ENCODE results near the gene PRR14. TPM values are rescaled to one million over a fixed set of nuclear protein-coding genes. Genes with fewer than 3 reads are reported as not detected.

PRR14 gene
- total and polyA plus RNA-seq, 2 experiments from 2014 or later: 5.6 to 18.0 TPM

- H3K79me2 ChIP-seq (ENCODE audit: insufficient read depth): peaks cover 19% of the 10 kb centered on the region
- no peaks in the 10 kb centered on the region for H3K27me3 ChIP-seq (replicated peaks; ENCODE audit: insufficient read depth)
- no peaks in the 10 kb centered on the region for H3K36me3 ChIP-seq (ENCODE audit: low read depth)
- in situ Hi-C loops (cut with MboI): loop anchor here (25.0 kb wide), 1 partner anchor 473 kb away; no protein-coding TSS in a partner anchor
- peak within 1 kb of the TSS; percentile 92 for H2AFZ ChIP-seq
- no peaks in the 10 kb centered on the region for H3K9me2 ChIP-seq (ENCODE audit: insufficient read depth)
- H4K20me1 ChIP-seq (ENCODE audit: insufficient read depth): no peaks in the 10 kb centered on the region
- no peaks in the 10 kb centered on the region for H3K9me3 ChIP-seq (ENCODE audit: low read depth)
- TF ChIP-seq EZH2 (IDR thresholded peaks at IDR 0.05; ENCODE audit: insufficient read depth, poor library complexity, severe bottlenecking) (no peak), EZH2phosphoT487 (IDR thresholded peaks at IDR 0.05; ENCODE audit: insufficient read depth, low read depth) (no peak)
- H3F3A ChIP-seq (ENCODE audit: insufficient read depth): no peaks in the 10 kb centered on the region
- H3K4me3 ChIP-seq: peak within 1 kb of the TSS; percentile 83
- DNase-seq: peak; percentile 97
- H3K4me1 ChIP-seq (ENCODE audit: insufficient read depth): no peaks in the 10 kb centered on the region
- 1 to 2% methylated on average over 54 to 63 of the region's 63 CpGs for WGBS, 2 experiments (ENCODE audit: low coverage in 1 of 2, low lambda C conversion rate in 2 of 2, missing lambda C conversion rate in 2 of 2)
- peak within 1 kb of the TSS; percentile 77 for H3K27ac ChIP-seq
- H3K4me2 ChIP-seq (ENCODE audit: unreplicated experiment): peak within 1 kb of the TSS; percentile 80
- H3K9ac ChIP-seq: peak within 1 kb of the TSS; percentile 95
Measured at GRCh38 chr16:30609926-30610839, 40.6 kb upstream of the PRR14 start, which contains the start of gene ZNF689. TSS of gene ZNF689 (minus strand) at chr16:30610389. CDS start at chr16:30610041, 348 bp downstream.

DNA sequence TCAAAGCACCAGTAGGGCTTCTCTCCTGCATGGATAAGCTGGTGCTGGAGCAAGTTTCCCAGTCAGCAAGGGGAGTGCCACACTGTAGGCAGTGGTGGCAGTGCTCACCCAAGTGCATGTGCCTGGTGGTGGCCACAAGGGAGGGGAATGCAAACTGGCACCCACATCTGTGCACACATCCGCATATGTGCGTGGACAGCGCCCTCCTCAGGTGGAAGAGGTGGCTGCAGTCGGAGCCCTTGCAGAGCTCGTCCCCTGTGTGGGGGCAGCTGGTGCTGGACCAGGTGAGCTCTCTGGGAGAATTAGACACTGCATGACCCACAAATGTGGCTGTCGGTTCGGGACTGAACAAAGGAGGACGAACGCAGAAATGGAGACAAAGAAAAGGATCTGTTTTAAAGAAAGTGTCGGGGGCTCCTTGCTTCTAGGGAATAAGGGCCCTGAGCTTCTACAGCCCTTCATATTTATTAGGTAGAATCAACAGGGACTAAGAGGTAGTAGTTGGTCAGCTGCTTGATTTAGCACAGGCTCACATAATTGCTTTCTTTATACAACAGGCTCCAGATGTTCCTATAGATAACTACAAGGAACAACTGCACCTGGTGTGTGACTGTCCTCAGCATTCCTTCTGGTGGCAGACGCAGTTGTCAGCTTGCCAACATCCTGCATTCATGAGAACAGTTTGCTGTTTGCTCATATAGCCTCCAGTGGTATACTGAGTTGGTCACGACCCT lies 35.2 kb upstream of the PRR14 start:
- no peak overlapping the region for H3K4me2 ChIP-seq (ENCODE audit: unreplicated experiment)
- H2AFZ ChIP-seq: no peak overlapping the region
- H3K9ac ChIP-seq: no peak overlapping the region
- no peaks in the 10 kb centered on the region for H3K36me3 ChIP-seq (ENCODE audit: low read depth)
- WGBS, 2 experiments (ENCODE audit: low coverage in 1 of 2, low lambda C conversion rate in 2 of 2, missing lambda C conversion rate in 2 of 2): 27 to 39% methylated on average over 12 of the region's 12 CpGs
- no peaks in the 10 kb centered on the region for H3K9me3 ChIP-seq (ENCODE audit: low read depth)
- H3K4me3 ChIP-seq: no peak overlapping the region
- H3K79me2 ChIP-seq (ENCODE audit: insufficient read depth): no peaks in the 10 kb centered on the region
- H3K27ac ChIP-seq: no peak overlapping the region
- no peaks in the 10 kb centered on the region for H3K4me1 ChIP-seq (ENCODE audit: insufficient read depth)
- peak; percentile 63 for DNase-seq
- H3F3A ChIP-seq (ENCODE audit: insufficient read depth): peaks cover 11% of the 10 kb centered on the region; the same call in 1 of the 2 replicates
- H3K9me2 ChIP-seq (ENCODE audit: insufficient read depth): no peaks in the 10 kb centered on the region
- in situ Hi-C loops (cut with MboI): loop anchor here (25.0 kb wide), 1 partner anchor 478 kb away; no protein-coding TSS in a partner anchor
- H4K20me1 ChIP-seq (ENCODE audit: insufficient read depth): no peaks in the 10 kb centered on the region
- H3K27me3 ChIP-seq (replicated peaks; ENCODE audit: insufficient read depth): no peaks in the 10 kb centered on the region
- TF ChIP-seq EZH2 (IDR thresholded peaks at IDR 0.05; ENCODE audit: insufficient read depth, poor library complexity, severe bottlenecking): no peak
- TF ChIP-seq EZH2phosphoT487 (IDR thresholded peaks at IDR 0.05; ENCODE audit: insufficient read depth, low read depth): no peak

DNA sequence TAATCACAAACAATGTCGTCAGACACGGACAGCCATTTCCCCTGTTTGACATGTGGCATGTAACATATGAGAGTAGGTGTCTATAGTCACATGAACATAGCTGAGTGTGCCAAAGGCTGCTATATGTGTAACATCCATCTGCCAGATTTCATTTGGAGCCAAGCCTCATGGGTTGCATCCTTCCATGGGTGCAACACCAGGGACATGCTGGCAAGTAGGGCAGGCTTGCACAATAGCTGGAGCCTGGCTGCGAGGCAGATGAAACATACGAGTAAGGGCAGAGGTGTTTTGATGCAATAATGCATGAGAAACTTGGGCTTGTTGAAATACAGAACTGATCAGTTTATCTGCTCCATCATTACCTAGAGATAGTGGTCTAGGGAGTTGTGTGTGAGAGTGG lies 31.6 kb upstream of the PRR14 start:
- TF ChIP-seq EZH2 (IDR thresholded peaks at IDR 0.05; ENCODE audit: insufficient read depth, poor library complexity, severe bottlenecking) (no peak), EZH2phosphoT487 (IDR thresholded peaks at IDR 0.05; ENCODE audit: insufficient read depth, low read depth) (no peak)
- peak; percentile 58 for DNase-seq
- H3K4me1 ChIP-seq (ENCODE audit: insufficient read depth): no peaks in the 10 kb centered on the region

DNA sequence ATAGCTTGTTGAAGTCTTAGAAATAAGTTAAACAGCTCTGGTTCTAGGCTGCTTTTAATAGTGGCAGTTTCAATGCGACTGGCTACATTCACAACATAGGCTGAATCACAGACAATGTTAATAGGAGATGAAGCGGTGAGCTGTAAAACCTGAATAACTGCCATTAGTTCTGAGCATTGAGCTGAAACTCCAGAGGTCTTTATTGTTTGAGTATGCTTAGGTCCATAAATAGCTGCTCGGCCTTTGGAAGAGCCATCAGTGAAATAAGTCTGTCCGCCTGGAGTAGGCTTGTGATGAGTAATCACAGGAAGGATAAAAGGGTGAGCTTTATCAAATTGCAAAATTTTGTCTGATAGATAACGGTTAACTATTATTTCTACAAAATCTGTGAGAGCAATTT lies 31.1 kb upstream of the PRR14 start:
- H2AFZ ChIP-seq: no peak overlapping the region
- no peak overlapping the region for H3K4me3 ChIP-seq
- 61 to 72% methylated on average over 5 of the region's 5 CpGs for WGBS, 2 experiments (ENCODE audit: low coverage in 1 of 2, low lambda C conversion rate in 2 of 2, missing lambda C conversion rate in 2 of 2)
- H3K4me2 ChIP-seq (ENCODE audit: unreplicated experiment): no peak overlapping the region
- no peaks in the 10 kb centered on the region for H3K9me3 ChIP-seq (ENCODE audit: low read depth)
- no peaks in the 10 kb centered on the region for H3K79me2 ChIP-seq (ENCODE audit: insufficient read depth)
- TF ChIP-seq EZH2 (IDR thresholded peaks at IDR 0.05; ENCODE audit: insufficient read depth, poor library complexity, severe bottlenecking): no peak
- TF ChIP-seq EZH2phosphoT487 (IDR thresholded peaks at IDR 0.05; ENCODE audit: insufficient read depth, low read depth): no peak
- no peaks in the 10 kb centered on the region for H3K4me1 ChIP-seq (ENCODE audit: insufficient read depth)
- H3F3A ChIP-seq (ENCODE audit: insufficient read depth): peaks cover 15% of the 10 kb centered on the region; the same call in 1 of the 2 replicates
- H3K9me2 ChIP-seq (ENCODE audit: insufficient read depth): no peaks in the 10 kb centered on the region
- in situ Hi-C loops (cut with MboI): loop anchor here (10.0 to 25.0 kb wide), 2 partner anchors 175 to 482 kb away; partner anchors contain the start of gene SEPHS2
- no peaks in the 10 kb centered on the region for H4K20me1 ChIP-seq (ENCODE audit: insufficient read depth)
- no peak overlapping the region for H3K27ac ChIP-seq
- peak; percentile 15 for DNase-seq
- no peak overlapping the region for H3K9ac ChIP-seq
- H3K36me3 ChIP-seq (ENCODE audit: low read depth): no peaks in the 10 kb centered on the region
- H3K27me3 ChIP-seq (replicated peaks; ENCODE audit: insufficient read depth): no peaks in the 10 kb centered on the region

More for the DNA sequence above, 31.6 kb upstream of the PRR14 start:
- no peak overlapping the region for H3K4me2 ChIP-seq (ENCODE audit: unreplicated experiment)
- no peaks in the 10 kb centered on the region for H3K9me2 ChIP-seq (ENCODE audit: insufficient read depth)
- peaks cover 15% of the 10 kb centered on the region; the same call in 1 of the 2 replicates for H3F3A ChIP-seq (ENCODE audit: insufficient read depth)
- in situ Hi-C loops (cut with MboI): loop anchor here (25.0 kb wide), 1 partner anchor 482 kb away; no protein-coding TSS in a partner anchor
- no peak overlapping the region for H2AFZ ChIP-seq
- H3K27me3 ChIP-seq (replicated peaks; ENCODE audit: insufficient read depth): no peaks in the 10 kb centered on the region
- H3K9me3 ChIP-seq (ENCODE audit: low read depth): no peaks in the 10 kb centered on the region
- H3K36me3 ChIP-seq (ENCODE audit: low read depth): no peaks in the 10 kb centered on the region
- no peak overlapping the region for H3K4me3 ChIP-seq
- WGBS, 2 experiments (ENCODE audit: low coverage in 1 of 2, low lambda C conversion rate in 2 of 2, missing lambda C conversion rate in 2 of 2): 24% methylated on average over 4 of the region's 4 CpGs
- no peaks in the 10 kb centered on the region for H4K20me1 ChIP-seq (ENCODE audit: insufficient read depth)
- no peaks in the 10 kb centered on the region for H3K79me2 ChIP-seq (ENCODE audit: insufficient read depth)
- no peak overlapping the region for H3K9ac ChIP-seq
- H3K27ac ChIP-seq: 0 out of 2 replicates have a peak overlapping the region, but pooled peaks have one; percentile 7
